GM12878 (cell line): ENCODE measurements around the gene MYO15B. TPM values are rescaled to one million over a fixed set of nuclear protein-coding genes. Genes with fewer than 3 reads are reported as not detected.

ENCODE experiments used
- ATAC-seq: fragments of 200-7000 bp; cut with Tn5 transposase; 3 replicates; pipeline ENCODE4 v1.9.1; 2020; ENCODE audit warnings: mild to moderate bottlenecking, moderate library complexity
- BruUV-seq: library from RNA; stranded (reverse); fragments of 400-500 nt; replicated peaks from 2 replicates; lab custom pipeline; 2021; lab: Mats Ljungman, UMichigan
- CTCF ChIA-PET: fragments of 300-600 bp; sonication (Branson Sonifier 250); formaldehyde crosslinking; extraction: SDS; loops from one replicate; lab custom pipeline; 2021; ENCODE audit warnings: inconsistent platforms; lab: Yijun Ruan, JAX
- POLR2A ChIA-PET: fragments of 350-600 bp; formaldehyde crosslinking; extraction: SDS; loops from one replicate; lab custom pipeline; 2021; ENCODE audit warnings: inconsistent platforms; lab: Charles Lee
- RAD21 ChIA-PET: fragments of 300-600 bp; sonication (Branson Sonifier 250); formaldehyde crosslinking; loops from one replicate; lab custom pipeline; 2023; ENCODE audit warnings: antibody characterized with exemption; ENCODE audit not compliant: unreplicated experiment; lab: Charles Lee
- SMC1A ChIA-PET: fragments of 300-600 bp; sonication (Branson Sonifier 250); formaldehyde crosslinking; loops from one replicate; lab custom pipeline; 2023; ENCODE audit not compliant: unreplicated experiment, uncharacterized antibody; lab: Charles Lee
- DNase-seq: peaks from one replicate; pipeline ENCODE4 v3.0.0-alpha.2; 2011; ENCODE audit warnings: low read depth, low spot score
- FAIRE-seq: peaks from 3 replicates; lab custom pipeline; 2011; peaks lifted over from hg19 to GRCh38; lab: Jason Lieb, UNC
- H2AFZ ChIP-seq: 2 replicates; pipeline ENCODE4 v1.6.0; 2011; ENCODE audit warnings: low read depth, low read length, control low read depth; ENCODE audit not compliant: control insufficient read depth
- H3K27ac ChIP-seq: 2 replicates; pipeline ENCODE4 v1.5.1; 2011; ENCODE audit warnings: control low read depth; ENCODE audit not compliant: control insufficient read depth, insufficient read depth
- H3K27me3 ChIP-seq, 2 experiments: replicated peaks in 1 of 2; 2 replicates each; pipeline versions ENCODE4 v1.6.0 to v1.6.1; 2011; ENCODE audit warnings: low read length in 1 of 2; ENCODE audit not compliant: control insufficient read depth in 2 of 2, insufficient read depth in 2 of 2
- H3K36me3 ChIP-seq, 2 experiments: 2 replicates each; pipeline ENCODE4 v1.5.1; 2011; ENCODE audit warnings: low read length in 1 of 2; ENCODE audit not compliant: control insufficient read depth in 2 of 2, insufficient read depth in 2 of 2
- H3K4me1 ChIP-seq: 2 replicates; pipeline ENCODE4 v1.6.1; 2011; ENCODE audit warnings: mild to moderate bottlenecking, low read length, moderate library complexity, mixed read lengths; ENCODE audit not compliant: control insufficient read depth, insufficient read depth
- H3K4me2 ChIP-seq: 2 replicates; pipeline ENCODE4 v1.6.0; 2011; ENCODE audit warnings: control low read depth; ENCODE audit not compliant: control insufficient read depth, insufficient read depth
- H3K4me3 ChIP-seq: fragments of 200-600 bp; sonication (generic); 2 replicates; pipeline ENCODE4 v1.5.1; 2016
- H3K79me2 ChIP-seq: 2 replicates; pipeline ENCODE4 v1.6.0; 2011; ENCODE audit warnings: low read length; ENCODE audit not compliant: control insufficient read depth, insufficient read depth
- H3K9ac ChIP-seq: 2 replicates; pipeline ENCODE4 v1.8.0; 2011; ENCODE audit warnings: low read length, control low read depth, mixed read lengths; ENCODE audit not compliant: control insufficient read depth, insufficient read depth
- H3K9me3 ChIP-seq: replicated peaks from 3 replicates; pipeline ENCODE4 v1.5.1; 2011; ENCODE audit warnings: mild to moderate bottlenecking, low read length; ENCODE audit not compliant: control insufficient read depth, insufficient read depth
- H4K20me1 ChIP-seq: 2 replicates; pipeline ENCODE4 v1.6.0; 2011; ENCODE audit not compliant: control insufficient read depth, insufficient read depth
- CBX3 ChIP-seq: fragments of 200-600 bp; sonication (generic); IDR thresholded peaks from 2 replicates; pipeline ENCODE4 v1.6.1; 2016; ENCODE audit warnings: low read depth, borderline replicate concordance
- GATAD2B ChIP-seq: fragments of 450-650 bp; conservative IDR thresholded peaks from 2 replicates; pipeline ENCODE4 v1.6.1; 2017; ENCODE audit warnings: low read depth, mild to moderate bottlenecking, moderate library complexity
- HDAC2 ChIP-seq: fragments of 200-600 bp; sonication (generic); IDR thresholded peaks from 2 replicates; pipeline ENCODE4 v1.6.1; 2017
- PML ChIP-seq: IDR thresholded peaks from 2 replicates; pipeline ENCODE4 v1.6.1; 2012; ENCODE audit warnings: low read length, inconsistent platforms
- SREBF2 ChIP-seq: IDR thresholded peaks from 2 replicates; pipeline ENCODE4 v1.6.1; 2012; ENCODE audit warnings: mild to moderate bottlenecking, low read length
- STAT1 ChIP-seq: fragments of 450-650 bp; conservative IDR thresholded peaks from 2 replicates; pipeline ENCODE4 v1.6.1; 2014; ENCODE audit warnings: antibody characterized with exemption, mild to moderate bottlenecking
- WRNIP1 ChIP-seq: IDR thresholded peaks from 2 replicates; pipeline ENCODE4 v1.6.1; 2011; ENCODE audit warnings: low read depth, low read length, improper control_type of control experiment, borderline replicate concordance
- WGBS: methylation state at CpG from one replicate; pipeline ENCODE4 v1.1.6; 2016; ENCODE audit warnings: low lambda C conversion rate; ENCODE audit not compliant: insufficient replicate concordance, insufficient coverage; ENCODE audit errors: missing lambda C conversion rate; 5-methylcytosine and 5-hydroxymethylcytosine counted together
- in situ Hi-C: fragments of 300-500 bp; cut with MboI; formaldehyde crosslinking; loops from 9 replicates; pipeline ENCODE4 v1.14.3; 2018; ENCODE audit warnings: mixed read lengths
- intact Hi-C: fragments of 100-400 bp; cut with micrococcal nuclease; formaldehyde crosslinking; loops from one replicate; pipeline ENCODE4 v1.14.2; 2022; ENCODE audit not compliant: unreplicated experiment
- polyA plus RNA-seq, 11 experiments: library from polyadenylated mRNA; depleted of rRNA in 4 of 11; unstranded in 6 of 11; stranded (reverse) in 5 of 11; fragments of >200 nt; fragmentation: Nextera tagmentation in 4 of 11; fragmentation: Illumina TruSeq in 1 of 11; extraction: Ambion mirVana in 4 of 11; extraction: Trizol in 1 of 11; gene quantifications; 1 replicate in 1 of 11; 2 replicates in 10 of 11; pipeline versions ENCODE4 v1.2.1 to v1.2.3, GENCODE V29; 2011 to 2016; ENCODE audit warnings: inconsistent platforms in 2 of 11, missing spikeins in 2 of 11, low read depth in 1 of 11
- total RNA-seq, 4 experiments: library from RNA; depleted of rRNA in 3 of 4; stranded (reverse); fragments of >200 nt in 3 of 4; fragmentation: Illumina TruSeq in 1 of 4; extraction: Trizol in 1 of 4; gene quantifications; 2 replicates each; pipeline versions ENCODE4 v1.2.1 to v1.2.3, GENCODE V29; 2013 to 2021
- TF ChIP-seq, protein P1 (sequence below): fragments of 450-650 bp; IDR thresholded peaks from 2 replicates; pipeline ENCODE4 v1.6.1; 2017; ENCODE audit warnings: mild to moderate bottlenecking, low read depth, inconsistent platforms; ENCODE audit not compliant: poor library complexity, severe bottlenecking
- TF ChIP-seq, protein P2 (sequence below): IDR thresholded peaks from 2 replicates; pipeline ENCODE4 v1.6.1; 2012; ENCODE audit warnings: low read depth, low read length, improper control_type of control experiment
- TF ChIP-seq, protein P3 (sequence below): fragments of 450-650 bp; IDR thresholded peaks from 2 replicates; pipeline ENCODE4 v1.6.1; 2017; ENCODE audit warnings: low read depth, mild to moderate bottlenecking, moderate library complexity
- TF ChIP-seq, protein P4 (sequence below): IDR thresholded peaks from 2 replicates; pipeline ENCODE4 v1.6.1; 2011; ENCODE audit warnings: borderline replicate concordance, low read depth, mild to moderate bottlenecking, moderate library complexity, mixed read lengths, low read length; ENCODE audit not compliant: insufficient read depth; ENCODE audit errors: extremely low read length
- TF ChIP-seq, protein P5 (sequence below), 3 experiments: IDR thresholded peaks in 2 of 3; conservative IDR thresholded peaks in 1 of 3; 2 replicates each; pipeline ENCODE4 v1.5.1; 2011; ENCODE audit warnings: low read depth in 3 of 3, low read length in 3 of 3, mild to moderate bottlenecking in 3 of 3, control low read depth in 2 of 3, moderate library complexity in 2 of 3, inconsistent platforms in 1 of 3, mixed read lengths in 1 of 3; ENCODE audit not compliant: control insufficient read depth in 2 of 3, insufficient read depth in 1 of 3; ENCODE audit errors: extremely low read depth in 1 of 3

The MYO15B gene
- total and polyA plus RNA-seq, 10 of the 15 experiments (the other 5 are each of a cell fraction or from before 2014, with no cell fraction given), result 0.67 to 15.4 (median 2.3) TPM; not detected in 1

DNA sequence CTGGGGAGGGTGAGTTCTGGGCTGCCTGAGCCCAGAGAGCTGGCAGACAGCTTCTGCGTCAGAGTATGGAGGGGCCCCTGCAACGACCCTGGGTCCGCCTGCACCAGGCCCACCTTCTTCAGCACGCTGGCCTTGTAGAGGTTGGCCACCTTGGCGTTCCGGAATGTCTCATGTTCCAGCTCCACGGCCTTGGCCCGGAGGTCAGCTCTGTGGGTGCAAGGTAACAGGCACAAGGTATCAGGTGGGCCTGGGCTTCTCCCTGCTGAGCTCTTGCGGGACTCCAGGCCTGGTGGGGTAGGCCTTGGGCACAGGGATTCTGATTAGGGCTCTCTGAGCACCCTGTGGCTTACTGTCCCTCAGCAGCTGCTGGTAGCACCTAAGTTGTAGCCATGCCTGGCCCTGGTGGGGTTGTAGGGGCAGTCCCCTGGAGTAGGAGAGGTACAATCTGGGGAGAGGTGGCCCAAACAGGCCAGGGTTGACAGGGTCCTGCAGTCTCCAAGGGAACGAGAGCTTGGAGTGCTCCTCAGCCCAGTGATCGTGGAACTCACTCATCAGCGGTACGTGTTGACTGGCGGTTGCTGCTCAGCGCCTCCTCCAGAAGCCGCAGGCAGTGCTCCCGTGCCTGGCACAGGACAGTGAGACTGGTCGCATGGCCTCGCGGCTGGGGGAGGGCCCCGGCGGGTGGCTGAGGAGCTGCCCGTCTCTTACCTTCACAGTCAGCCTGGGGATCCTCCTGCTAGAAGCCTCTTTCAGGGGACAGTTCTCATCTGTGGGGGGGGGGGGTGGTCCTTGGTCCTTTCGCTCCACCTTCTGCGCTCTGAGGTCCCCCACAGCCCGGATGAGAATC, 42.7 kb downstream of the MYO15B start (continued):
- TF ChIP-seq, protein P1, sequence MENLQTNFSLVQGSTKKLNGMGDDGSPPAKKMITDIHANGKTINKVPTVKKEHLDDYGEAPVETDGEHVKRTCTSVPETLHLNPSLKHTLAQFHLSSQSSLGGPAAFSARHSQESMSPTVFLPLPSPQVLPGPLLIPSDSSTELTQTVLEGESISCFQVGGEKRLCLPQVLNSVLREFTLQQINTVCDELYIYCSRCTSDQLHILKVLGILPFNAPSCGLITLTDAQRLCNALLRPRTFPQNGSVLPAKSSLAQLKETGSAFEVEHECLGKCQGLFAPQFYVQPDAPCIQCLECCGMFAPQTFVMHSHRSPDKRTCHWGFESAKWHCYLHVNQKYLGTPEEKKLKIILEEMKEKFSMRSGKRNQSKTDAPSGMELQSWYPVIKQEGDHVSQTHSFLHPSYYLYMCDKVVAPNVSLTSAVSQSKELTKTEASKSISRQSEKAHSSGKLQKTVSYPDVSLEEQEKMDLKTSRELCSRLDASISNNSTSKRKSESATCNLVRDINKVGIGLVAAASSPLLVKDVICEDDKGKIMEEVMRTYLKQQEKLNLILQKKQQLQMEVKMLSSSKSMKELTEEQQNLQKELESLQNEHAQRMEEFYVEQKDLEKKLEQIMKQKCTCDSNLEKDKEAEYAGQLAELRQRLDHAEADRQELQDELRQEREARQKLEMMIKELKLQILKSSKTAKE, result no peak

DNA sequence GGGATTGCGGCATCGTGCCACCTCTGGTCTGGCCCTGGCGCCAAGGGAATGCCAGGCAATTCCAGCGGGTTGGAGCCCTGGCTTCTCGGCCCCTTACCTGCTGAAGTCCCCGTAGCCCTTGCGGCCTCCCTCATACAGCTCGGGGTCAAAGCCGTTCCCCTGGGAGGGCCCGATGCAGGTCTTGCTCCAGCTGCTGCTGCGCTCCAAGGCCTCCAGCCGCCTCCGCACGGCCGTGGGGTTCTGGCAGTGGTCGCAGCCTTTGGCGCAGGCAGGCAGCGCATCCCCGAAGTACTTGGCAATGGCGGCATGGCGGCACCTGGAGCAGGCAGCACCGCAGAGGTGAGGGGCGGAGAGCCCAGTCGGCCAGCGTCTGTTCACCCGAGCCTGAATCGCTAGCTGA, 43.8 kb downstream of the MYO15B start:
- Histone ChIP-seq H3K27me3 (no peaks in the 10 kb centered on the region), H3K4me1 (peaks cover 8% of the 10 kb centered on the region), H3K36me3 (peaks cover 0 to 2% of the 10 kb centered on the region in 2 experiments; a peak in 2 of 4 replicates), H3K9me3 (no peaks in the 10 kb centered on the region), H2AFZ (no peak overlapping the region), H3K9ac (no peak overlapping the region), H3K79me2 (no peaks in the 10 kb centered on the region), H3K4me3 (no peak overlapping the region), H3K4me2 (no peak overlapping the region), H4K20me1 (no peaks in the 10 kb centered on the region; the same call in 1 of the 2 replicates), H3K27ac (no peak overlapping the region)
- BruUV-seq, result no TSS peak
- in situ Hi-C loops, result loop anchor here (10.0 kb wide), 1 partner anchor 113 kb away; no protein-coding TSS in a partner anchor
- intact Hi-C loops, result no loop called here
- ChIA-PET SMC1A (interaction anchor here (4.3 kb wide), 1 partner anchor 117 kb away, joined by 44 read pairs; no protein-coding TSS in a partner anchor), POLR2A (no interaction called here), RAD21 (interaction anchor here (6.3 kb wide), 1 partner anchor 117 kb away, joined by 148 read pairs; no protein-coding TSS in a partner anchor), CTCF (interaction anchor here (0.6 to 13.0 kb wide), 4 partner anchors 22 to 550 kb away, joined by 3 to 349 read pairs (median 175); a partner anchor contains a TSS)
- no peak for ATAC-seq
- DNase-seq, result no peak
- WGBS, result 88% methylated on average over 27 of the region's 27 CpGs
- no peak for FAIRE-seq
- TF ChIP-seq STAT1 (no peak), PML (no peak), GATAD2B (no peak), CBX3 (no peak), SREBF2 (no peak), WRNIP1 (no peak), HDAC2 (no peak)
- TF ChIP-seq, protein P2, sequence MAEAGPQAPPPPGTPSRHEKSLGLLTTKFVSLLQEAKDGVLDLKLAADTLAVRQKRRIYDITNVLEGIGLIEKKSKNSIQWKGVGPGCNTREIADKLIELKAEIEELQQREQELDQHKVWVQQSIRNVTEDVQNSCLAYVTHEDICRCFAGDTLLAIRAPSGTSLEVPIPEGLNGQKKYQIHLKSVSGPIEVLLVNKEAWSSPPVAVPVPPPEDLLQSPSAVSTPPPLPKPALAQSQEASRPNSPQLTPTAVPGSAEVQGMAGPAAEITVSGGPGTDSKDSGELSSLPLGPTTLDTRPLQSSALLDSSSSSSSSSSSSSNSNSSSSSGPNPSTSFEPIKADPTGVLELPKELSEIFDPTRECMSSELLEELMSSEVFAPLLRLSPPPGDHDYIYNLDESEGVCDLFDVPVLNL, result no peak
- TF ChIP-seq, protein P3, sequence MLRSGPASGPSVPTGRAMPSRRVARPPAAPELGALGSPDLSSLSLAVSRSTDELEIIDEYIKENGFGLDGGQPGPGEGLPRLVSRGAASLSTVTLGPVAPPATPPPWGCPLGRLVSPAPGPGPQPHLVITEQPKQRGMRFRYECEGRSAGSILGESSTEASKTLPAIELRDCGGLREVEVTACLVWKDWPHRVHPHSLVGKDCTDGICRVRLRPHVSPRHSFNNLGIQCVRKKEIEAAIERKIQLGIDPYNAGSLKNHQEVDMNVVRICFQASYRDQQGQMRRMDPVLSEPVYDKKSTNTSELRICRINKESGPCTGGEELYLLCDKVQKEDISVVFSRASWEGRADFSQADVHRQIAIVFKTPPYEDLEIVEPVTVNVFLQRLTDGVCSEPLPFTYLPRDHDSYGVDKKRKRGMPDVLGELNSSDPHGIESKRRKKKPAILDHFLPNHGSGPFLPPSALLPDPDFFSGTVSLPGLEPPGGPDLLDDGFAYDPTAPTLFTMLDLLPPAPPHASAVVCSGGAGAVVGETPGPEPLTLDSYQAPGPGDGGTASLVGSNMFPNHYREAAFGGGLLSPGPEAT, result no peak
- TF ChIP-seq, protein P4, sequence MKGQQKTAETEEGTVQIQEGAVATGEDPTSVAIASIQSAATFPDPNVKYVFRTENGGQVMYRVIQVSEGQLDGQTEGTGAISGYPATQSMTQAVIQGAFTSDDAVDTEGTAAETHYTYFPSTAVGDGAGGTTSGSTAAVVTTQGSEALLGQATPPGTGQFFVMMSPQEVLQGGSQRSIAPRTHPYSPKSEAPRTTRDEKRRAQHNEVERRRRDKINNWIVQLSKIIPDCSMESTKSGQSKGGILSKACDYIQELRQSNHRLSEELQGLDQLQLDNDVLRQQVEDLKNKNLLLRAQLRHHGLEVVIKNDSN, result no peak
- TF ChIP-seq, protein P5, sequence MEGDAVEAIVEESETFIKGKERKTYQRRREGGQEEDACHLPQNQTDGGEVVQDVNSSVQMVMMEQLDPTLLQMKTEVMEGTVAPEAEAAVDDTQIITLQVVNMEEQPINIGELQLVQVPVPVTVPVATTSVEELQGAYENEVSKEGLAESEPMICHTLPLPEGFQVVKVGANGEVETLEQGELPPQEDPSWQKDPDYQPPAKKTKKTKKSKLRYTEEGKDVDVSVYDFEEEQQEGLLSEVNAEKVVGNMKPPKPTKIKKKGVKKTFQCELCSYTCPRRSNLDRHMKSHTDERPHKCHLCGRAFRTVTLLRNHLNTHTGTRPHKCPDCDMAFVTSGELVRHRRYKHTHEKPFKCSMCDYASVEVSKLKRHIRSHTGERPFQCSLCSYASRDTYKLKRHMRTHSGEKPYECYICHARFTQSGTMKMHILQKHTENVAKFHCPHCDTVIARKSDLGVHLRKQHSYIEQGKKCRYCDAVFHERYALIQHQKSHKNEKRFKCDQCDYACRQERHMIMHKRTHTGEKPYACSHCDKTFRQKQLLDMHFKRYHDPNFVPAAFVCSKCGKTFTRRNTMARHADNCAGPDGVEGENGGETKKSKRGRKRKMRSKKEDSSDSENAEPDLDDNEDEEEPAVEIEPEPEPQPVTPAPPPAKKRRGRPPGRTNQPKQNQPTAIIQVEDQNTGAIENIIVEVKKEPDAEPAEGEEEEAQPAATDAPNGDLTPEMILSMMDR (IDR thresholded peaks at IDR 0.05 in 2 of 3, conservative IDR thresholded peaks at IDR 0.05 in 1 of 3; ENCODE audit: control insufficient read depth in 2 of 3, extremely low read depth in 1 of 3, insufficient read depth in 1 of 3, low read depth in 3 of 3, low read length in 3 of 3), result no peak
